Measurements from ENCODE around the gene MYO1D.

- TF ChIP-seq POLR2AphosphoS5 (IDR thresholded peaks at IDR 0.05; ENCODE audit: low read depth, low read length): no peak
- no peak for TF ChIP-seq ZNF784 (CRISPR knock-in tag; IDR thresholded peaks at IDR 0.05; ENCODE audit: borderline replicate concordance)
- TF ChIP-seq CTCF (CRISPR knock-in tag; IDR thresholded peaks at IDR 0.05): no peak
- TF ChIP-seq ZNF224 (CRISPR knock-in tag; IDR thresholded peaks at IDR 0.05): no peak
- no peak for TF ChIP-seq HMG20B (CRISPR knock-in tag; conservative IDR thresholded peaks at IDR 0.05)
Observed at GRCh38 chr17:32777436-32777835, 99.5 kb downstream of the MYO1D start.

Measured in HepG2 (cell line).